PFSK-1 (cell line): Measurements from ENCODE around the gene GDF11.

ENCODE experiments used
- FOXP2 ChIP-seq: optimal IDR thresholded peaks from 2 replicates; pipeline ENCODE3; 2011; ENCODE audit warnings: borderline replicate concordance, control low read depth, inconsistent platforms; ENCODE audit not compliant: insufficient read depth; ENCODE audit errors: extremely low read length, extremely low read depth
- POLR2AphosphoS5 ChIP-seq: IDR thresholded peaks from 2 replicates; pipeline ENCODE4 v1.6.1; 2012; ENCODE audit warnings: low read depth, mild to moderate bottlenecking, control low read depth, low read length, moderate library complexity
- SIN3A ChIP-seq: IDR thresholded peaks from 2 replicates; pipeline ENCODE4 v1.6.1; 2012; ENCODE audit warnings: mild to moderate bottlenecking, low read length, moderate library complexity, borderline replicate concordance; ENCODE audit not compliant: insufficient read depth
- TAF1 ChIP-seq: IDR thresholded peaks from 2 replicates; pipeline ENCODE4 v1.6.1; 2012; ENCODE audit warnings: low read length, control low read depth, borderline replicate concordance; ENCODE audit not compliant: insufficient read depth
- TF ChIP-seq, protein P1 (sequence below), 2 experiments: IDR thresholded peaks; 2 replicates each; pipeline versions ENCODE4 v1.6.1 to v1.8.0; 2011 to 2012; ENCODE audit warnings: low read depth in 2 of 2, low read length in 2 of 2, control low read depth in 1 of 2, inconsistent platforms in 1 of 2, mild to moderate bottlenecking in 1 of 2, moderate library complexity in 1 of 2; ENCODE audit not compliant: insufficient read depth in 1 of 2

- TF ChIP-seq POLR2AphosphoS5, result no peak
- no peak for TF ChIP-seq SIN3A
- TF ChIP-seq, protein P1, sequence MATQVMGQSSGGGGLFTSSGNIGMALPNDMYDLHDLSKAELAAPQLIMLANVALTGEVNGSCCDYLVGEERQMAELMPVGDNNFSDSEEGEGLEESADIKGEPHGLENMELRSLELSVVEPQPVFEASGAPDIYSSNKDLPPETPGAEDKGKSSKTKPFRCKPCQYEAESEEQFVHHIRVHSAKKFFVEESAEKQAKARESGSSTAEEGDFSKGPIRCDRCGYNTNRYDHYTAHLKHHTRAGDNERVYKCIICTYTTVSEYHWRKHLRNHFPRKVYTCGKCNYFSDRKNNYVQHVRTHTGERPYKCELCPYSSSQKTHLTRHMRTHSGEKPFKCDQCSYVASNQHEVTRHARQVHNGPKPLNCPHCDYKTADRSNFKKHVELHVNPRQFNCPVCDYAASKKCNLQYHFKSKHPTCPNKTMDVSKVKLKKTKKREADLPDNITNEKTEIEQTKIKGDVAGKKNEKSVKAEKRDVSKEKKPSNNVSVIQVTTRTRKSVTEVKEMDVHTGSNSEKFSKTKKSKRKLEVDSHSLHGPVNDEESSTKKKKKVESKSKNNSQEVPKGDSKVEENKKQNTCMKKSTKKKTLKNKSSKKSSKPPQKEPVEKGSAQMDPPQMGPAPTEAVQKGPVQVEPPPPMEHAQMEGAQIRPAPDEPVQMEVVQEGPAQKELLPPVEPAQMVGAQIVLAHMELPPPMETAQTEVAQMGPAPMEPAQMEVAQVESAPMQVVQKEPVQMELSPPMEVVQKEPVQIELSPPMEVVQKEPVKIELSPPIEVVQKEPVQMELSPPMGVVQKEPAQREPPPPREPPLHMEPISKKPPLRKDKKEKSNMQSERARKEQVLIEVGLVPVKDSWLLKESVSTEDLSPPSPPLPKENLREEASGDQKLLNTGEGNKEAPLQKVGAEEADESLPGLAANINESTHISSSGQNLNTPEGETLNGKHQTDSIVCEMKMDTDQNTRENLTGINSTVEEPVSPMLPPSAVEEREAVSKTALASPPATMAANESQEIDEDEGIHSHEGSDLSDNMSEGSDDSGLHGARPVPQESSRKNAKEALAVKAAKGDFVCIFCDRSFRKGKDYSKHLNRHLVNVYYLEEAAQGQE (IDR thresholded peaks at IDR 0.05; ENCODE audit: insufficient read depth in 1 of 2, low read depth in 2 of 2, low read length in 2 of 2), result no peak
- no peak for TF ChIP-seq TAF1
- TF ChIP-seq FOXP2, result no peak
These were observed 47.6 kb upstream of the GDF11 start for GRCh38 chr12:55695349-55695748.
